GM19467 (cell line): ENCODE results near the gene SMAP2.
"Not testable (repeated sequence)": the region's sequence is repeated elsewhere in the genome, so short reads cannot be mapped to it uniquely, and the experiment has no call there.

Experiments
- ATAC-seq: cut with Tn5 transposase; IDR thresholded peaks from one replicate; pipeline ENCODE4 v1.9.1; 2021; ENCODE audit warnings: mild to moderate bottlenecking, moderate library complexity; ENCODE audit not compliant: unreplicated experiment

SMAP2 gene

GRCh38 chr1:40373323-40374283 is at the start of gene SMAP2:
Gene SMAP2 (plus strand): TSS chr1:40373727. CDS start chr1:40374121, 394 bp downstream.
- peak; percentile 80 for ATAC-seq

- not testable (repeated sequence) for ATAC-seq
Measured at GRCh38 chr1:40331403-40331802, 42.1 kb upstream of the SMAP2 start.

- ATAC-seq, result no peak
Measured at GRCh38 chr1:40332695-40333094, 40.8 kb upstream of the SMAP2 start.

GRCh38 chr1:40337443-40337842 is 36.1 kb upstream of the SMAP2 start:
- no peak for ATAC-seq

GRCh38 chr1:40338745-40339419 is 34.6 kb upstream of the SMAP2 start:
- ATAC-seq, result no peak

- ATAC-seq, result no peak
Measured at GRCh38 chr1:40339420-40340323, 33.9 kb upstream of the SMAP2 start.

GRCh38 chr1:40341491-40342380 is 31.8 kb upstream of the SMAP2 start:
- no peak for ATAC-seq

- not testable (repeated sequence) for ATAC-seq
Measured at GRCh38 chr1:40342381-40342717, 31.2 kb upstream of the SMAP2 start.

GRCh38 chr1:40344597-40344996 is 28.9 kb upstream of the SMAP2 start:
- ATAC-seq, result no peak

GRCh38 chr1:40350391-40350790 is 23.1 kb upstream of the SMAP2 start:
- ATAC-seq, result no peak

GRCh38 chr1:40351124-40351523 is 22.4 kb upstream of the SMAP2 start:
- ATAC-seq, result no peak

GRCh38 chr1:40352126-40352525 is 21.4 kb upstream of the SMAP2 start:
- ATAC-seq, result no peak

- no peak for ATAC-seq
Measured at GRCh38 chr1:40353082-40353481, 20.4 kb upstream of the SMAP2 start.

- ATAC-seq, result no peak
Measured at GRCh38 chr1:40357625-40358024, 15.9 kb upstream of the SMAP2 start.

- ATAC-seq, result no peak
Measured at GRCh38 chr1:40360631-40361030, 12.9 kb upstream of the SMAP2 start.

- no peak for ATAC-seq
Measured at GRCh38 chr1:40361201-40361600, 12.3 kb upstream of the SMAP2 start.

- no peak for ATAC-seq
Measured at GRCh38 chr1:40361637-40362036, 11.9 kb upstream of the SMAP2 start.

- no peak for ATAC-seq
Measured at GRCh38 chr1:40362199-40362598, 11.3 kb upstream of the SMAP2 start.

GRCh38 chr1:40362699-40363098 is 10.8 kb upstream of the SMAP2 start:
- no peak for ATAC-seq

GRCh38 chr1:40363721-40364120 is 9.8 kb upstream of the SMAP2 start:
- ATAC-seq, result peak; percentile 86
